ENCODE measurements around the gene SREK1. TPM values are rescaled to one million over a fixed set of nuclear protein-coding genes. Genes with fewer than 3 reads are reported as not detected.
"Not testable (repeated sequence)": the region's sequence is repeated elsewhere in the genome, so short reads cannot be mapped to it uniquely, and the experiment has no call there.

The SREK1 gene
- total and polyA plus RNA-seq, 9 donors = 24.5 to 101 (median 54.0) TPM

GRCh38 chr5:66209794-66210193 is 65.7 kb downstream of the SREK1 start:
- H3K27ac ChIP-seq = no peak overlapping the region
- no peaks in the 10 kb centered on the region for H3K36me3 ChIP-seq
- H3K27me3 ChIP-seq = no peaks in the 10 kb centered on the region
- WGBS, 3 donors = 54 to 66% (median 65%) methylated on average over 6 of the region's 6 CpGs
- TF ChIP-seq, protein P1, sequence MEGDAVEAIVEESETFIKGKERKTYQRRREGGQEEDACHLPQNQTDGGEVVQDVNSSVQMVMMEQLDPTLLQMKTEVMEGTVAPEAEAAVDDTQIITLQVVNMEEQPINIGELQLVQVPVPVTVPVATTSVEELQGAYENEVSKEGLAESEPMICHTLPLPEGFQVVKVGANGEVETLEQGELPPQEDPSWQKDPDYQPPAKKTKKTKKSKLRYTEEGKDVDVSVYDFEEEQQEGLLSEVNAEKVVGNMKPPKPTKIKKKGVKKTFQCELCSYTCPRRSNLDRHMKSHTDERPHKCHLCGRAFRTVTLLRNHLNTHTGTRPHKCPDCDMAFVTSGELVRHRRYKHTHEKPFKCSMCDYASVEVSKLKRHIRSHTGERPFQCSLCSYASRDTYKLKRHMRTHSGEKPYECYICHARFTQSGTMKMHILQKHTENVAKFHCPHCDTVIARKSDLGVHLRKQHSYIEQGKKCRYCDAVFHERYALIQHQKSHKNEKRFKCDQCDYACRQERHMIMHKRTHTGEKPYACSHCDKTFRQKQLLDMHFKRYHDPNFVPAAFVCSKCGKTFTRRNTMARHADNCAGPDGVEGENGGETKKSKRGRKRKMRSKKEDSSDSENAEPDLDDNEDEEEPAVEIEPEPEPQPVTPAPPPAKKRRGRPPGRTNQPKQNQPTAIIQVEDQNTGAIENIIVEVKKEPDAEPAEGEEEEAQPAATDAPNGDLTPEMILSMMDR (IDR thresholded peaks at IDR 0.05) = no peak
- TF ChIP-seq POLR2A (IDR thresholded peaks at IDR 0.05) (no peak), EP300 (IDR thresholded peaks at IDR 0.05) (no peak)
- no peaks in the 10 kb centered on the region for H3K9me3 ChIP-seq
- DNase-seq = no peak
- no peaks in the 10 kb centered on the region for H3K4me1 ChIP-seq (ENCODE audit: insufficient read depth)
- no peak overlapping the region for H3K4me3 ChIP-seq
- intact Hi-C loops (cut with DNase I) = no loop called here

DNA sequence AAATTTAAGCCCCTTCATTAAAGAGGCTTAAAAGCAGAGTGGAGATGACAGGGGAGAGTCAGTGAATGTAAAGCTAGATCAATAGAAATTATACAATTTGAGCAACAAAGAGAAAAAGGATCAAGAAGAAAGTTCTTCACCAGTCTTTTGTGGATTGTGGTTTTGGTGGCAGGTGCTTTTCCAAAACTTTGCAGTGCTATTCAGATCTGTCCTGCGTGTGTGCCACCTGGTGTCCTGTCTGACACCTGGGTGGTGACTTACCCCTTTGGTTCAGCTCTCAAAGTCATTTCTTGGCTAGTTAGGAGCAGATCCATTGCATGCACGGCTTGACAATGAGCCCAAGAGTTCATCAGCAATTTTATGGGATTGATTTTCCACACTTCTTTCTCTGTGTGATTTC is 69.4 kb downstream of the SREK1 start:
- intact Hi-C loops (cut with DNase I) = no loop called here
- Histone ChIP-seq H3K4me3 (no peak overlapping the region), H3K36me3 (no peaks in the 10 kb centered on the region), H3K9me3 (no peaks in the 10 kb centered on the region), H3K4me1 (ENCODE audit: insufficient read depth) (no peaks in the 10 kb centered on the region), H3K27me3 (no peaks in the 10 kb centered on the region), H3K27ac (no peak overlapping the region)
- WGBS, 3 donors = 83 to 87% (median 85%) methylated on average over 2 of the region's 2 CpGs
- no peak for DNase-seq
- TF ChIP-seq, protein P1 (IDR thresholded peaks at IDR 0.05) = no peak
- TF ChIP-seq EP300 (IDR thresholded peaks at IDR 0.05) (no peak), POLR2A (IDR thresholded peaks at IDR 0.05) (no peak)

- intact Hi-C loops (cut with DNase I) = loop anchor here in 1 of 4 donors (5.0 kb wide), 1 partner anchor 35 kb away; no protein-coding TSS in a partner anchor
- Histone ChIP-seq H3K27me3 (no peaks in the 10 kb centered on the region), H3K4me1 (ENCODE audit: insufficient read depth) (no peaks in the 10 kb centered on the region), H3K27ac (no peak overlapping the region), H3K4me3 (no peak overlapping the region), H3K36me3 (no peaks in the 10 kb centered on the region), H3K9me3 (no peaks in the 10 kb centered on the region)
- TF ChIP-seq, protein P1 (IDR thresholded peaks at IDR 0.05) = no peak
- TF ChIP-seq POLR2A (IDR thresholded peaks at IDR 0.05) = no peak
- no peak for TF ChIP-seq EP300 (IDR thresholded peaks at IDR 0.05)
- 67 to 80% (median 69%) methylated on average over 5 of the region's 5 CpGs for WGBS, 3 donors
- DNase-seq = no peak
Observed at GRCh38 chr5:66222455-66222854, 78.4 kb downstream of the SREK1 start.

DNA sequence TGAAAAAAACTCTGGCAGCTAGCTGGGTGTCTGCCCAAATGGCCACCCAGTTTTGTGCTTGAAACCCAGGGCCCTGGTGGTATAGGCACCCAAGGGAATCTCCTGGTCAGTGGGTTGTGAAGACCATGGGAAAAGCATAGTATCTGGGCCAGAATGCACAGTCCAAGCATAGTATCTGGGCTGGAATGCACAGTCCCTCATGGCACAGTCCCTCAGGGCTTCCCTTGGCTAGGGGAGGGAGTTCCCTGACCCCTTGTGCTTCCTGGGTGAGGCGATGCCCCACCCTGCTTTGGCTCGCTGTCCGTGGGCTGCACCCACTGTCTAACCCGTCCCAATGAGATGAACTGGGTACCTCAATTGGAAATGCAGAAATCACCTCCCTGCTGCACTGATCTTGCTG is 78.8 kb downstream of the SREK1 start:
- not testable (repeated sequence) for H3K9me3 ChIP-seq; H3K36me3 ChIP-seq; H3K27me3 ChIP-seq; H3K4me1 ChIP-seq (ENCODE audit: insufficient read depth); H3K4me3 ChIP-seq; DNase-seq; H3K27ac ChIP-seq
- intact Hi-C loops (cut with DNase I) = loop anchor here in 1 of 4 donors (5.0 kb wide), 1 partner anchor 36 kb away; no protein-coding TSS in a partner anchor
- WGBS, 3 donors = 83 to 89% (median 88%) methylated on average over 4 of the region's 4 CpGs

GRCh38 chr5:66223637-66224036 is 79.5 kb downstream of the SREK1 start:
- Histone ChIP-seq H3K9me3 (no peaks in the 10 kb centered on the region), H3K27me3 (no peaks in the 10 kb centered on the region), H3K27ac (no peak overlapping the region), H3K4me3 (no peak overlapping the region), H3K36me3 (no peaks in the 10 kb centered on the region), H3K4me1 (ENCODE audit: insufficient read depth) (no peaks in the 10 kb centered on the region)
- WGBS, 3 donors = 62 to 64% (median 62%) methylated on average over 4 of the region's 4 CpGs
- no peak for TF ChIP-seq EP300 (IDR thresholded peaks at IDR 0.05)
- TF ChIP-seq, protein P1 (IDR thresholded peaks at IDR 0.05) = no peak
- TF ChIP-seq POLR2A (IDR thresholded peaks at IDR 0.05) = no peak
- no peak for DNase-seq
- intact Hi-C loops (cut with DNase I) = loop anchor here in 1 of 4 donors (5.0 kb wide), 1 partner anchor 36 kb away; no protein-coding TSS in a partner anchor
